K562 (cell line): ENCODE data around the gene SCAMP3. TPM values are rescaled to one million over a fixed set of nuclear protein-coding genes. Genes with fewer than 3 reads are reported as not detected.

ENCODE experiments used
- ATAC-seq: fragments of 200-7000 bp; cut with Tn5 transposase; 3 replicates; pipeline ENCODE4 v1.9.1; 2020; ENCODE audit warnings: moderate library complexity
- BruUV-seq: library from RNA; stranded (reverse); fragments of 400-500 nt; replicated peaks from 2 replicates; lab custom pipeline; 2021; lab: Mats Ljungman, UMichigan
- CTCF ChIA-PET: fragments of 300-600 bp; formaldehyde crosslinking; extraction: SDS; loops from one replicate; lab custom pipeline; 2021; ENCODE audit warnings: low intra/inter-chr PET ratio; lab: Yijun Ruan, JAX
- POLR2A ChIA-PET: fragments of 300-600, 350-650 bp; sonication (Branson Sonifier 250); formaldehyde crosslinking; extraction: SDS; loops from one replicate; lab custom pipeline; 2021; ENCODE audit warnings: antibody characterized with exemption, inconsistent platforms; lab: Yijun Ruan, JAX
- DNase-seq, 4 experiments: peaks; one replicate each; pipeline versions ENCODE4 v3.0.0 to v3.0.0-alpha.2; 2011 to 2018; ENCODE audit warnings: low spot score in 3 of 4, mixed read lengths in 3 of 4; ENCODE audit errors: extremely low read depth in 1 of 4
- FAIRE-seq: peaks from 2 replicates; lab custom pipeline; 2011; peaks lifted over from hg19 to GRCh38; lab: Jason Lieb, UNC
- H2AFZ ChIP-seq: 2 replicates; pipeline ENCODE4 v1.6.0; 2011; ENCODE audit warnings: low read depth, low read length, control low read depth, inconsistent platforms
- H3K27ac ChIP-seq: fragments of 200-600 bp; 3 replicates; pipeline ENCODE4 v1.8.0; 2011; ENCODE audit warnings: low read depth, mild to moderate bottlenecking, control low read depth, inconsistent platforms, low read length, moderate library complexity, mixed read lengths; ENCODE audit errors: extremely low read depth
- H3K27me3 ChIP-seq, 2 experiments: fragments of 300-600 bp in 1 of 2; 2 replicates in 1 of 2; 3 replicates in 1 of 2; pipeline versions ENCODE4 v1.6.0 to v1.8.0; 2011; ENCODE audit warnings: inconsistent platforms in 2 of 2, low read length in 2 of 2, mild to moderate bottlenecking in 1 of 2, mixed read lengths in 1 of 2, moderate library complexity in 1 of 2; ENCODE audit not compliant: control insufficient read depth in 2 of 2, insufficient read depth in 2 of 2
- H3K36me3 ChIP-seq: fragments of 300-600 bp; 3 replicates; pipeline ENCODE4 v1.8.0; 2011; ENCODE audit warnings: mild to moderate bottlenecking, low read length, inconsistent platforms; ENCODE audit not compliant: control insufficient read depth, insufficient read depth
- H3K4me1 ChIP-seq, 2 experiments: fragments of 200-600 bp in 1 of 2; replicated peaks in 1 of 2; 2 replicates in 1 of 2; 3 replicates in 1 of 2; pipeline versions ENCODE4 v1.5.1 to v1.8.0; 2011; ENCODE audit warnings: inconsistent platforms in 2 of 2, low read length in 2 of 2, mild to moderate bottlenecking in 1 of 2, mixed read lengths in 1 of 2, moderate library complexity in 1 of 2; ENCODE audit not compliant: control insufficient read depth in 2 of 2, insufficient read depth in 2 of 2
- H3K4me2 ChIP-seq: 2 replicates; pipeline ENCODE4 v1.6.1; 2011; ENCODE audit warnings: low read length, control low read depth, inconsistent platforms, mixed read lengths; ENCODE audit not compliant: insufficient read depth
- H3K4me3 ChIP-seq: fragments of 200-600 bp; sonication (generic), shearing (Covaris generic); 2 replicates; pipeline ENCODE4 v1.5.1; 2016; ENCODE audit warnings: control low read depth, inconsistent platforms
- H3K79me2 ChIP-seq: fragments of 200-600 bp; 3 replicates; pipeline ENCODE4 v1.8.0; 2011; ENCODE audit warnings: low read length, inconsistent platforms; ENCODE audit not compliant: control insufficient read depth, insufficient read depth
- H3K9ac ChIP-seq, 2 experiments: 2 replicates each; pipeline versions ENCODE4 v1.6.0 to v1.6.1; 2011; ENCODE audit warnings: low read depth in 2 of 2, low read length in 2 of 2, control low read depth in 1 of 2, inconsistent platforms in 1 of 2, mild to moderate bottlenecking in 1 of 2, mixed read lengths in 1 of 2; ENCODE audit not compliant: insufficient read depth in 1 of 2
- H3K9me1 ChIP-seq: one replicate; pipeline ENCODE4 v1.6.0; 2011; ENCODE audit warnings: inconsistent platforms, mild to moderate bottlenecking, low read length, moderate library complexity; ENCODE audit not compliant: control insufficient read depth, insufficient read depth
- H3K9me3 ChIP-seq: replicated peaks from 2 replicates; pipeline ENCODE4 v1.5.1; 2011; ENCODE audit warnings: low read depth, low read length, inconsistent platforms; ENCODE audit not compliant: control insufficient read depth, insufficient read depth
- H4K20me1 ChIP-seq: replicated peaks from 2 replicates; pipeline ENCODE4 v1.6.1; 2011; ENCODE audit warnings: low read length, inconsistent platforms, mixed read lengths; ENCODE audit not compliant: control insufficient read depth, insufficient read depth
- ETV6 ChIP-seq, 3 experiments: fragments of 150-350 bp in 1 of 3; sonication (generic) in 1 of 3; formaldehyde crosslinking in 1 of 3; IDR thresholded peaks; 2 replicates each; pipeline versions ENCODE4 v1.6.1 to v1.8.0; 2014 to 2022; ENCODE audit warnings: borderline replicate concordance in 2 of 3, low read depth in 2 of 3, antibody characterized with exemption in 1 of 3, low read length in 1 of 3, mild to moderate bottlenecking in 1 of 3, missing genetic modification reagents in 1 of 3
- GABPA ChIP-seq: fragments of 200-800 bp; sonication (Bioruptor generic); conservative IDR thresholded peaks from 2 replicates; pipeline ENCODE4 v1.6.1; 2016; ENCODE audit warnings: low read depth, missing genetic modification characterization, missing compliant biosample characterization
- HNRNPLL ChIP-seq: fragments of 200-400 bp; formaldehyde crosslinking; IDR thresholded peaks from 2 replicates; pipeline ENCODE4 v1.6.1; 2017; ENCODE audit warnings: low read length, low read depth, mild to moderate bottlenecking; ENCODE audit not compliant: poor library complexity, severe bottlenecking
- HSF4 ChIP-seq: fragments of 250-450 bp; sonication (Bioruptor Pico); IDR thresholded peaks from 2 replicates; pipeline ENCODE4 v2.1.2; 2022; ENCODE audit warnings: mild to moderate bottlenecking, moderate library complexity, borderline replicate concordance
- JUND ChIP-seq, 2 experiments: IDR thresholded peaks; 2 replicates in 1 of 2; 3 replicates in 1 of 2; pipeline ENCODE4 v1.6.1; 2011; ENCODE audit warnings: borderline replicate concordance in 2 of 2, low read depth in 2 of 2, low read length in 2 of 2, improper control_type of control experiment in 1 of 2, missing biosample characterization in 1 of 2, missing genetic modification characterization in 1 of 2, missing genetic modification reagents in 1 of 2
- KAT7 ChIP-seq: sonication (generic); formaldehyde crosslinking; IDR thresholded peaks from 2 replicates; pipeline ENCODE4 v1.8.0; 2022; ENCODE audit warnings: missing genetic modification reagents, mild to moderate bottlenecking, borderline replicate concordance
- KLF13 ChIP-seq: fragments of 450-650 bp; IDR thresholded peaks from 2 replicates; pipeline ENCODE4 v1.6.1; 2016; ENCODE audit warnings: missing genetic modification characterization, low read depth, mild to moderate bottlenecking, missing compliant biosample characterization, moderate library complexity, borderline replicate concordance
- LCOR ChIP-seq: sonication (generic); formaldehyde crosslinking; IDR thresholded peaks from 2 replicates; pipeline ENCODE4 v1.8.0; 2022; ENCODE audit warnings: mild to moderate bottlenecking, missing genetic modification reagents
- MYC ChIP-seq, 2 experiments: fragments of 250-450 bp in 1 of 2; sonication (Bioruptor Pico) in 1 of 2; IDR thresholded peaks; 2 replicates each; pipeline versions ENCODE4 v1.5.1 to v1.6.1; 2012 to 2021; ENCODE audit warnings: low read depth in 2 of 2, borderline replicate concordance in 1 of 2, improper control_type of control experiment in 1 of 2, low read length in 1 of 2, mild to moderate bottlenecking in 1 of 2, moderate library complexity in 1 of 2
- SOX6 ChIP-seq: fragments of 450-650 bp; IDR thresholded peaks from 2 replicates; pipeline ENCODE4 v1.6.1; 2014; ENCODE audit warnings: mild to moderate bottlenecking
- ZNF24 ChIP-seq: fragments of 450-650 bp; IDR thresholded peaks from 2 replicates; pipeline ENCODE4 v1.6.1; 2016
- WGBS: fragments of 100-300 bp; shearing (Covaris generic); methylation state at CpG from one replicate; pipeline ENCODE4 v1.1.6; 2016; ENCODE audit warnings: low coverage, mixed read lengths; ENCODE audit not compliant: insufficient coverage; ENCODE audit errors: missing lambda C conversion rate; 5-methylcytosine and 5-hydroxymethylcytosine counted together
- in situ Hi-C: fragments of 300-500 bp; cut with MboI; formaldehyde crosslinking; loops from 4 replicates; pipeline ENCODE4 v1.15.0; 2018; ENCODE audit warnings: inconsistent platforms, mixed read lengths
- intact Hi-C: fragments of 100-400 bp; cut with micrococcal nuclease; formaldehyde crosslinking; loops from 2 replicates; pipeline ENCODE4 v1.14.2; 2022
- polyA plus RNA-seq, 8 experiments: library from polyadenylated mRNA; depleted of rRNA in 4 of 8; stranded (reverse) in 5 of 8; unstranded in 3 of 8; fragments of >200 nt; fragmentation: Nextera tagmentation in 2 of 8; fragmentation: Illumina TruSeq in 1 of 8; extraction: Ambion mirVana in 2 of 8; extraction: Trizol in 1 of 8; gene quantifications; 2 replicates each; pipeline versions ENCODE4 v1.2.1 to v1.2.3, GENCODE V29; 2011 to 2014; ENCODE audit warnings: inconsistent platforms in 1 of 8, missing spikeins in 1 of 8
- total RNA-seq, 7 experiments: library from RNA; depleted of rRNA in 6 of 7; stranded (reverse); fragments of >200 nt in 6 of 7; fragmentation: Illumina TruSeq in 2 of 7; extraction: Trizol in 2 of 7; gene quantifications; 2 replicates each; pipeline versions ENCODE4 v1.2.1 to v1.2.3, GENCODE V29; 2011 to 2021; ENCODE audit warnings: low replicate concordance in 1 of 7
- TF ChIP-seq, protein P1 (sequence below): IDR thresholded peaks from 2 replicates; pipeline ENCODE4 v1.6.1; 2011; ENCODE audit warnings: borderline replicate concordance, low read depth, mild to moderate bottlenecking, moderate library complexity, low read length; ENCODE audit not compliant: insufficient read depth, poor library complexity, severe bottlenecking
- TF ChIP-seq, protein P2 (sequence below): IDR thresholded peaks from 3 replicates; pipeline ENCODE4 v1.6.1; 2011; ENCODE audit warnings: borderline replicate concordance, mild to moderate bottlenecking; ENCODE audit not compliant: insufficient read length, insufficient read depth

The SCAMP3 gene
- total and polyA plus RNA-seq, 9 of the 15 experiments (the other 6 are each of a cell fraction or from before 2014, with no cell fraction given): 14.2 to 131 (median 86.1) TPM

DNA sequence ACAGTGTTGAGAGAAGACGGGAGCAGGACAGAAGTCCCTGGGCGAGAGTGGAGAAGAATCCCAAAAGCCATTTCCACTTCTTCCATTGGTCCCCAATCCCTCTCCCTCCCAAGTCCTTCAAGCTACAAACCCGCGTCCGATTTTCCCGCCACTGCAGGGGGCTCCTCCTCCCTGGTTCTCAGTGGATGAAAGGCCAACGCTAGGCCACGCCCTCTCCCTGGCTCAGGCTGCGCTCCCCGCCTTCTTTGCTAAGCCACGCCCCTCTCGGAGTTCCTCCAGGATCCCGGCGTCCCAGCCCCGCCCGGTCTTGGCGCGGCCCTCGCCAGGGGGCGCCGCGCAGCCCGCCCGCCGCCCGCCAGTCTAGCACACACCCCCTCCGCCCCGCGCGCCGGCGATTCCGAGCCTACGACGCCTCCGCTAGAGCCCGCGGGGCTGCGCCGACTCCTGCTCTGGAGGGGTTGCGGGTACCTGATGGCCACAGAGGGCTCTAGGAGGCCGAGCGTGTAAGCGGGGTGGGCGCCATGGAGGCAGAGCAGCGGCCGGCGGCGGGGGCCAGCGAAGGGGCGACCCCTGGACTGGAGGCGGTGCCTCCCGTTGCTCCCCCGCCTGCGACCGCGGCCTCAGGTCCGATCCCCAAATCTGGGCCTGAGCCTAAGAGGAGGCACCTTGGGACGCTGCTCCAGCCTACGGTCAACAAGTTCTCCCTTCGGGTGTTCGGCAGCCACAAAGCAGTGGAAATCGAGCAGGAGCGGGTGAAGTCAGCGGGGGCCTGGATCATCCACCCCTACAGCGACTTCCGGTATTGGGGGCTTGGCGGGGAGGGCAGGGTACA, 15.1 kb upstream of the SCAMP3 start, which contains the start of gene HCN3:
Gene HCN3 (plus strand): TSS at position 394 of the 832 bp plus-strand sequence. CDS start 128 bp downstream, at position 522.
- FAIRE-seq: peak; percentile 97
- in situ Hi-C loops: no loop called here
- TF ChIP-seq ETV6 (IDR thresholded peaks at IDR 0.05; ENCODE audit: borderline replicate concordance in 1 of 2, low read depth in 2 of 2, low read length in 1 of 2): no peak
- 0 out of 2 replicates have a peak, but pooled peaks have one; percentile 42 for TF ChIP-seq ETV6 (CRISPR knock-in tag; IDR thresholded peaks at IDR 0.05; ENCODE audit: borderline replicate concordance)
- peak; percentile 96 for TF ChIP-seq KLF13 (tag)
- TF ChIP-seq MYC (IDR thresholded peaks at IDR 0.05; ENCODE audit: low read depth, low read length): peak; percentile 75; the same call in 1 of the 2 replicates
- no peak for TF ChIP-seq MYC (CRISPR knock-in tag; IDR thresholded peaks at IDR 0.05; ENCODE audit: borderline replicate concordance, low read depth)
- TF ChIP-seq HSF4 (CRISPR knock-in tag): no peak
- 0 out of 2 replicates have a peak, but pooled peaks have one; percentile 24 for TF ChIP-seq GABPA (tag)
- TF ChIP-seq HNRNPLL: peak; percentile 69
- peak; percentile 46; the same call in 1 of the 2 replicates for TF ChIP-seq SOX6
- TF ChIP-seq ZNF24: 0 out of 2 replicates have a peak, but pooled peaks have one; percentile 33
- TF ChIP-seq, protein P1, sequence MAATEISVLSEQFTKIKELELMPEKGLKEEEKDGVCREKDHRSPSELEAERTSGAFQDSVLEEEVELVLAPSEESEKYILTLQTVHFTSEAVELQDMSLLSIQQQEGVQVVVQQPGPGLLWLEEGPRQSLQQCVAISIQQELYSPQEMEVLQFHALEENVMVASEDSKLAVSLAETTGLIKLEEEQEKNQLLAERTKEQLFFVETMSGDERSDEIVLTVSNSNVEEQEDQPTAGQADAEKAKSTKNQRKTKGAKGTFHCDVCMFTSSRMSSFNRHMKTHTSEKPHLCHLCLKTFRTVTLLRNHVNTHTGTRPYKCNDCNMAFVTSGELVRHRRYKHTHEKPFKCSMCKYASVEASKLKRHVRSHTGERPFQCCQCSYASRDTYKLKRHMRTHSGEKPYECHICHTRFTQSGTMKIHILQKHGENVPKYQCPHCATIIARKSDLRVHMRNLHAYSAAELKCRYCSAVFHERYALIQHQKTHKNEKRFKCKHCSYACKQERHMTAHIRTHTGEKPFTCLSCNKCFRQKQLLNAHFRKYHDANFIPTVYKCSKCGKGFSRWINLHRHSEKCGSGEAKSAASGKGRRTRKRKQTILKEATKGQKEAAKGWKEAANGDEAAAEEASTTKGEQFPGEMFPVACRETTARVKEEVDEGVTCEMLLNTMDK: peak; percentile 74
- TF ChIP-seq JUND (IDR thresholded peaks at IDR 0.05; ENCODE audit: borderline replicate concordance, low read depth, low read length): peak; percentile 36; the same call in 1 of the 2 replicates
- TF ChIP-seq JUND (tag; IDR thresholded peaks at IDR 0.05; ENCODE audit: borderline replicate concordance, low read depth, low read length): no peak; the same call in 2 of the 3 replicates
- TF ChIP-seq, protein P2, sequence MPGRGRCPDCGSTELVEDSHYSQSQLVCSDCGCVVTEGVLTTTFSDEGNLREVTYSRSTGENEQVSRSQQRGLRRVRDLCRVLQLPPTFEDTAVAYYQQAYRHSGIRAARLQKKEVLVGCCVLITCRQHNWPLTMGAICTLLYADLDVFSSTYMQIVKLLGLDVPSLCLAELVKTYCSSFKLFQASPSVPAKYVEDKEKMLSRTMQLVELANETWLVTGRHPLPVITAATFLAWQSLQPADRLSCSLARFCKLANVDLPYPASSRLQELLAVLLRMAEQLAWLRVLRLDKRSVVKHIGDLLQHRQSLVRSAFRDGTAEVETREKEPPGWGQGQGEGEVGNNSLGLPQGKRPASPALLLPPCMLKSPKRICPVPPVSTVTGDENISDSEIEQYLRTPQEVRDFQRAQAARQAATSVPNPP: no peak
- peak; percentile 72; the same call in 1 of the 2 replicates for TF ChIP-seq LCOR (CRISPR knock-in tag)
- TF ChIP-seq KAT7: 0 out of 2 replicates have a peak, but pooled peaks have one; percentile 56

More for the DNA sequence above, 15.1 kb upstream of the SCAMP3 start, which contains the start of gene HCN3:
- peaks cover 17% of the 10 kb centered on the region for H3K79me2 ChIP-seq
- no peaks in the 10 kb centered on the region for H3K9me3 ChIP-seq
- peak within 1 kb of the TSS; percentile 92 for H2AFZ ChIP-seq
- peak within 1 kb of the TSS; percentile 80 for H3K4me2 ChIP-seq
- no peaks in the 10 kb centered on the region for H3K27me3 ChIP-seq
- DNase-seq (peak; percentile 97 to 99 (median 98)), ATAC-seq (peak; percentile 83)
- no peaks in the 10 kb centered on the region; the same call in 1 of the 2 replicates for H4K20me1 ChIP-seq
- ChIA-PET POLR2A (interaction anchor here (0.8 to 2.1 kb wide), 8 partner anchors 9 to 45 kb away, joined by 3 to 9 read pairs (median 4); partner anchors contain the start of genes FDPS and SCAMP3), CTCF (interaction anchor here (0.6 to 2.0 kb wide), 3 partner anchors 25 to 46 kb away, joined by 3 to 12 read pairs (median 3); no protein-coding TSS in a partner anchor)
- peak within 1 kb of the TSS; percentile 57 for H3K4me3 ChIP-seq
- intact Hi-C loops: loop anchor here (1.0 to 2.0 kb wide), 3 partner anchors 24 to 46 kb away; partner anchors contain the start of genes FDPS and PKLR
- H3K27ac ChIP-seq: peak within 1 kb of the TSS; percentile 55
- peaks cover 21 to 39% of the 10 kb centered on the region in 2 experiments; a peak in 4 of 5 replicates for H3K4me1 ChIP-seq
- WGBS: under 1% methylated on average over 42 of the region's 68 CpGs
- H3K36me3 ChIP-seq: peaks cover 7% of the 10 kb centered on the region; the same call in 2 of the 3 replicates
- peak within 1 kb of the TSS; percentile 39 to 93 for H3K9ac ChIP-seq
- H3K9me1 ChIP-seq: no peaks in the 10 kb centered on the region
- BruUV-seq: no TSS peak
